NT2/D1 (cell line): Measurements from ENCODE around the gene KLHL29.

Experiments
- SUZ12 ChIP-seq: IDR thresholded peaks from 2 replicates; pipeline ENCODE4 v1.6.1; 2011; ENCODE audit not compliant: insufficient read length, insufficient read depth; ENCODE audit errors: extremely low read depth
- YY1 ChIP-seq: IDR thresholded peaks from 2 replicates; pipeline ENCODE4 v1.6.1; 2011; ENCODE audit not compliant: insufficient read length, insufficient read depth
- ZNF274 ChIP-seq: IDR thresholded peaks from 2 replicates; pipeline ENCODE4 v1.6.1; 2011; ENCODE audit warnings: mild to moderate bottlenecking, low read depth, low read length

DNA sequence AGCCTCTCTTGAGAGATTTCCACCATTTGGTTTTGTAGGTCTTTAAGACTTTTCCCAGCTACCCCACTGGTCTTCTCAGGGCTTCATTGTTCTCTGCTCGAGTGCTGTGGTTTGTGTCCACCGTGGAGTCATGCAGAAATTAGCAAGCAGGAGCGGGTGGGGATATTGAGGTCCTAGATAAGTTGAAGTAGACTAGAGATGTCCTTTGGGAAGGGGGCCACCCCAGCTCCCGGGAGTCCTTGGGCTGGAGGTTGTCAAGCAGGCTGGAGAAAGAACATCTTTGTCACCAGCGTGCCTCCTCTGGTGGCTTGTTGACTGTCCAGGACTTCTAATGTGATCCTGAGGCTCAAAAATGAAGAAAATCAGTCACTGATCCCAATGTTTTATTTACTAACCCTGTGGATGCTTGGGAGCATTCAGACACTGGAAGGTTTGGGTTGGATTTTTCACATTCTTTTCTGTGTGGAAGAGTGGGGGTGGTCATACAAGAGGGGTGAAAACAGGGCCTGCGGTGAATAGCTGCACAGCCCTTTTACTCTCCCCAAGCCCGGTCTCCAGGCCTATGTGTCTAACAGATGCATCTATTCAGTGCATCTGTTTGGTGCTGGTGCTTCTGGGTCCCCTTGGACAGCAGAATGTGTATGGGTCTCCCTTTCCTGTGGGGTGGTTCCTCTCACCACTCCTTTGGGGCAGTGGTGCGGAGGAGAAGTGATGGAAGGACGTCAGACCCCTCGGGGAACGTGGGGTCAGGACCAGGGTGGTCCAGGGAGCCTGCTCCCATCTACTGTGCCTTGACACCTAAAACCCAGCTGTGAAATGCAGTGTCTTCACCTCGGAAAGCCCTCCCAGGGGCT is 208.1 kb downstream of the KLHL29 start:
- TF ChIP-seq ZNF274 (no peak), YY1 (no peak), SUZ12 (no peak)
